NCI-H82 treated with DMSO at 0.1 percent for 48 hours (cell line): ENCODE results near the gene MOCOS.
"Not testable (repeated sequence)": the region's sequence is repeated elsewhere in the genome, so short reads cannot be mapped to it uniquely, and the experiment has no call there.

ENCODE experiments used
- DNase-seq: peaks from one replicate; lab custom pipeline; 2025; ENCODE audit not compliant: unreplicated experiment; lab: John Stamatoyannopoulos, UW

MOCOS gene, protein sequence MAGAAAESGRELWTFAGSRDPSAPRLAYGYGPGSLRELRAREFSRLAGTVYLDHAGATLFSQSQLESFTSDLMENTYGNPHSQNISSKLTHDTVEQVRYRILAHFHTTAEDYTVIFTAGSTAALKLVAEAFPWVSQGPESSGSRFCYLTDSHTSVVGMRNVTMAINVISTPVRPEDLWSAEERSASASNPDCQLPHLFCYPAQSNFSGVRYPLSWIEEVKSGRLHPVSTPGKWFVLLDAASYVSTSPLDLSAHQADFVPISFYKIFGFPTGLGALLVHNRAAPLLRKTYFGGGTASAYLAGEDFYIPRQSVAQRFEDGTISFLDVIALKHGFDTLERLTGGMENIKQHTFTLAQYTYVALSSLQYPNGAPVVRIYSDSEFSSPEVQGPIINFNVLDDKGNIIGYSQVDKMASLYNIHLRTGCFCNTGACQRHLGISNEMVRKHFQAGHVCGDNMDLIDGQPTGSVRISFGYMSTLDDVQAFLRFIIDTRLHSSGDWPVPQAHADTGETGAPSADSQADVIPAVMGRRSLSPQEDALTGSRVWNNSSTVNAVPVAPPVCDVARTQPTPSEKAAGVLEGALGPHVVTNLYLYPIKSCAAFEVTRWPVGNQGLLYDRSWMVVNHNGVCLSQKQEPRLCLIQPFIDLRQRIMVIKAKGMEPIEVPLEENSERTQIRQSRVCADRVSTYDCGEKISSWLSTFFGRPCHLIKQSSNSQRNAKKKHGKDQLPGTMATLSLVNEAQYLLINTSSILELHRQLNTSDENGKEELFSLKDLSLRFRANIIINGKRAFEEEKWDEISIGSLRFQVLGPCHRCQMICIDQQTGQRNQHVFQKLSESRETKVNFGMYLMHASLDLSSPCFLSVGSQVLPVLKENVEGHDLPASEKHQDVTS

DNA sequence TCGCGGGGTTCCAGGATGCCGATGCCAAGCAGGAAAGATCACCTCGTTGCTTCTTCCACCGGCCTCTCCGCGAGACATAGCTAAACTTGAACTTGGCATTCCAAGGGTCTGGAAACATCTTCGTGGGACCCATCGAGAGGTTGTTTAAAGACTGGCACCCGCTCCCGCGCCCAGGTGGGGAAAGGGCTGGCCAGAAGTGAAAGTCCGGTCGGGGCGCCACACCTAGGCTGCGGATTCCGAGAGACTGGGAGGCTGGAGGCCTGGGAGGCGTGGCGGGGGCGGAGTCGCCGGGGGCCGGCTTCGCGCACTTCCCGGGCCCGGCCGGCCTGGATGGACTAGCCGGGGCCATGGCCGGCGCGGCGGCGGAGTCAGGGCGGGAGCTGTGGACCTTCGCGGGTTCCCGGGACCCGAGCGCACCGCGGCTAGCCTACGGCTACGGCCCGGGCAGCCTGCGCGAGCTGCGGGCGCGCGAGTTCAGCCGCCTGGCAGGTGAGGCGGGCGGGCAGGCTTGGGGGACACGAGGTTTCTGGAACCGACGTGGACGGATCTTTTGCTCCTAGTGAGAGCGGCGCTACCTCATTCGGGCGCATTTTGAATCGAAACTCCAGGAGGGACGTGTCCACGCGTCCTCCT, at the start of gene MOCOS:
MOCOS (plus strand) TSS at position 305 of the 633 bp plus-strand sequence; CDS start at position 348, 43 bp downstream.
- no peak for DNase-seq

DNA sequence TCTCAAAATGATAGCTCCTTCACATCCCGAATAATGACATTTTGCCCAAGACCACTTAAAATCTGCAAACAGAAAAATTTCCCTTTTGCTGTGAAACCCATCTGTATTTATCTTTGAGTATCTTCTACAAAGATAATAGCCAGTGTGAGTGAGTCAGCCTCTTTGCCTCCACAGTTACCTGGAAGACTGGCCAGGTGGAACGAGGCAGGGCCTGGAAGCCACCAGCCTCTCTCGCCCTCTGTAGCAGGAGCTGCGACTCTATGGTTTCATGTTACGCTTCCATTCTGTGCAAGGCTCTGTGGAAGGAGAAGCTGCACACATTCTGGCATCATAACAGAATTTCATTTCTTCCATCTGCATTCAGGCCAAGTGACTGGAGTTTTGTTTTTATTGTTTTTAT, 48.1 kb upstream of the MOCOS start:
- DNase-seq: no peak

DNA sequence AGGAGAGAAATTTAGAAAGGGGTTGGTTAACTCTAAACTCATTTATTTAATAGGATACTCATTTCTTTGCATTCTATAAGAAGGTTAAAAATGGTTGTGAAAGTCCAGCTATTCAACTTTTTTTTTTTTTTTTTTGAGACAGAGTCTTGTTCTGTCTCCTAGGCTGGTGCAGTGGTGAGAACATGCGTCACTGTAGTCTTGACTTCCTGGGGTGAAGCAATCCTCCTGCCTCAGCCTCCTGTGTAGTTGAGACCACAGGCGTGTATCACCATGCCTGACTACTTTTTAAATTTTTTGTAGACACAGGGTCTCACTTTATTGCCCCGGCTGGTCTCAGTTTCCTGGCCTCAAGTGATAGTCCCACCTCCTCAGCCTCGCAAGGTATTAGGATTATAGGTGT, 45.7 kb upstream of the MOCOS start:
- no peak for DNase-seq

DNA sequence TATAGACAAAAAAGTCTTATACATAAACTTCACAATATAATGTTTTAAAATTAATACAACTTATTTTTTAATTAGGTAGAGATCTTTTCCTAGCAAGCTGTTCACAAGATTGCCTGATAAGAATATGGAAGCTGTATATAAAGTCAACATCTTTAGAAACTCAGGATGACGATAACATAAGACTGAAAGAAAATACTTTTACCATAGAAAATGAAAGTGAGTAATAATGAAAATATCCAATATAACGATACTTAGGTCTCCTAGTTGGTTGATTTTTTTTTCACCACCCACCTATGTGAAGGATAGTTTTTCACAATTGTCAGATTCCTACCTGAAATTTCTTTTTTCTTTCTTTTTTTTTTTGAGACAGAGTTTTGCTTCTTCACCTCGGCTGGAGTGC, 44.5 kb upstream of the MOCOS start:
- no peak for DNase-seq

DNA sequence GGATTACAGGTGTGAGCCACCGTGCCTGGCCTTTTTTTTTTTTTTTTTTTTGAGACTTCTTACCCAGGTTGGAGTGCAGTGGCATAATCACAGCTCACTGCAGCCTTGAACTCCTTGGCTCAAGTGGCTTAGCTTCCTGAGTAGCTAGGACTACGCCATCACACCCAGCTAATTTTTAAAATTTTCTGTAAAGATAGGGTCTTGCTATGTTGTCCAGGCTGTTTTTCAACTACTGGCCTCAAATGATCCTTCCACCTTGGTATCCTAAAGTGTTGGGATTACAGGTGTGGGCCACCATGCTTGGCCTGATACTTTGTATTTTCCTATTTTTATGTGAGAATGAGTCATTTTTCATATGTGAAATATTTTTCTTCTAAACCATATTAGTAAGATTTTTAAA, 43.9 kb upstream of the MOCOS start:
- DNase-seq: no peak

DNA sequence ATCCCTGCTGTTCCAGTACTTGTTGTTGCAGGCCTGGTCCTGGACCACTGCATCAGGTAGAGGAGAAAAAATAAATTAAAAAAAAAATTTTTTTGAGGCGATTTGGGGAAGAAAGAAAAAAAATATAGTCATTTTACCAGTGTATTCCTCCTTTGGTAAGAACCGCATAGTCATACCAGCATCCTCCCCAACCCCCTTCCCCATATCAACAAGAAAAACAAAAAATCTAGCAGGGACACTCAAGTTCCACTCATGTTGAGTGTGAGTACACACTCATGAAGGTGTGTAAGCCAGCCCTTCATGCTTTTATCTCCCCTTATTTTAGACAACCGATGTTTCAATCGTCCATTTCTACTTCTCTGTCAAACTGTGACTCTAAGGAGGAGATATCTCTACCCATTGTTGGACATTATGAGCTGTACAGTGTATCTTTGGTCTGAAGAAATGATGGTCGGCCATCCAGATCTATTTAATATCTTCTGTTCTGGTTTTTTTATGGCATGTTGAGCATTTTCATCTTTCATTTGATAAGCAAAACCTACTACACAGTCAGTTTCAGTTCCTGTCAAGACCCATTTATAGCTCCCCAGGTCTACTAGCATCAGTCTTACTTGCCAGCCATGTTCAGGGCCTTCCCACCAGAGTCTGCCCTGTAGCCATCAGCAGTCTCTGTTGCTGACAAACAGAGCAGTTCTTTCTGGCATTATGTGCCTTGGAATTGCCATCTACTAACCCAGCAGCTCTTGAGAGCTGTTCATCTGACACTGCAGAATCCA, 37.6 kb upstream of the MOCOS start:
- DNase-seq: no peak

DNA sequence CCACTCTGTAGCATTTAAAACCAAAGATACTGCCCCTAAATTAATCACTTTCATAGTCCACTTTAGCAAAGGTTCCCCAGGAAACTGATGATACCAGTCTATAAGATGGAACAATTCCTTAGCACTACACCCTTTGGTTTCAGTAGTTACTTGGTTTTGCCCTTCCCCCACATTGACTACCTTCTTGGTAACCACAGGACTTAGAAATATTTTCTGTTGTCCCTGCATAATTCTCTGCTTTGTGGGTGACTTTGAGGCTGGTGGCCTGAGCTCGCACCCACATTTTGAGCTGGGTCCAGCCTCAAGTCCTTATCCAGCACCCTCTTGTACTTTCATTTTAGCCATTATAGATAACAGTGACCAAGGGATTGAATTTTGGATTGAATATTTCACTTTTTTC, 34.5 kb upstream of the MOCOS start:
- no peak for DNase-seq

DNA sequence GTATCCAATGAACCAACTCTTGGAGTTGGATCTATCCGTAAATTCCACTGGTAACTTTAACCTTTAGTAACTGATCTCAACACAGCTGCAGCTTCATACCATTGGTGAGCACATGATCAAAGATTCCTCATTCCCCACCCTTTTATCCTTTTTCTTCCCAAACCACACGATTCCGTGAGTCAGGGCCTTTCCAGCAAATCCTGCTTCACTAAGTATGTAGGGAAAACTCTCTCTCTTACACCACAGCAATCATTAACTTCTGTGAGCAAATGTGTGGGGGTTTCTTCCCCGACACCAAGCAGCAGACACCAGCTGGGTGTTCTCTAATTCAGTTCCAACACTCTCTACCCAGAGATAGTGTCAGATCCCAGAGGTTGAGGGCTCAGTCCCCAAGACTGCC, 34.1 kb upstream of the MOCOS start:
- DNase-seq: no peak

DNA sequence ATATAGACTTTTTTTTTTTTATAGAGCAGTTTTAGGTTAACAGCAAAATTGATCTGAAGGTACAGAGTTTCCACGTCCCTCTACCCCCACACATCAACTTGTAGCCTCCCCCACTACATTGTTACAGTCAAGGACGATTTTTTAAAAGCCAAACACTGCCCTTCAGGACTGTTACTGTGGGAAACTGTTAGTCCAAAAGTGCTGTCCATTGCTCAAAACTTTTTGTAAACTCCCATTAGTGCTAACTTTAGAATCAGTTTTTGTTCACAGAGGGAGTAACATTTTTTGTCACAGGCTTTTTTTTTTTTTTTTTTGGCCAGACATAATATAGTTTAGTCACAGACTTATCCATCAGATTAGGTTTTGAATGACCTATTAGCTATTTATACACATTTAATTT, 33.5 kb upstream of the MOCOS start:
- DNase-seq: no peak

DNA sequence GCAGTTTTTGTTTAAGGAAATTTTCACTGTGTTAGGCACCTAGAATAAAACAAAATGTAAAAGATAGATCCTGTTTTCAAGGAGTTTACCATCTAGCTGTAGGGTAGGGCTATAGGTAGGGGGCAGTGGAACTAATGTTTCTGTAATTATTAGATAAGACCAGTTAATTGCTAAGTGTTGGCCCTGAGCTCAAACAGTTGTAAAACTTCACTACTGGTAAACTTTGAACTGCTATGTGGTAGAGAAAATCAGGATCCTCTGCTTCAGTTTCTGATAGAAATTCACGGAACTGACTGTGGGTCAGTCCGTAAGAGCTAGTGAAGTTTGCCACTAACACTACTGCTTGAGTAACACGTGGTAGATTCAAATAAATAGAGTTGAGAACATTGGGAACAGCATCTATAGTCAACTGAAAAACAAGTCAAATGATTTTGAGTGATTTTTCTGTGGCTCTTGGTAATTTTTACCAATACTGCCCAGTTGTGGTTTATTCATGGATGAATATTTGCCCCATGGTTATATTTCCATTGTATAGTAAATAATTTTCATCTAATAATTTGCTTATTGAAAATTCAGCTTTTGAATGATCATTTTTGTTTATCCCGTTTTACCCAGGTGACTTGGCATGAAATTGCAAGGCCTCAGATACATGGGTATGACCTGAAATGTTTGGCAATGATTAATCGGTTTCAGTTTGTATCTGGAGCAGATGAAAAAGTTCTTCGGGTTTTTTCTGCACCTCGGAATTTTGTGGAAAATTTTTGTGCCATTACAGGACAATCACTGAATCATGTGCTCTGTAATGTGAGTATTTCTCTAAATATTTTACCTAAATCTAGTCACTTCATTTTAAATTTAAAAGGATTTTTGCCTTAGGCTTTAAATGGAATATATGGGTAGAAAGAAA, 31.2 kb upstream of the MOCOS start:
- DNase-seq: no peak

DNA sequence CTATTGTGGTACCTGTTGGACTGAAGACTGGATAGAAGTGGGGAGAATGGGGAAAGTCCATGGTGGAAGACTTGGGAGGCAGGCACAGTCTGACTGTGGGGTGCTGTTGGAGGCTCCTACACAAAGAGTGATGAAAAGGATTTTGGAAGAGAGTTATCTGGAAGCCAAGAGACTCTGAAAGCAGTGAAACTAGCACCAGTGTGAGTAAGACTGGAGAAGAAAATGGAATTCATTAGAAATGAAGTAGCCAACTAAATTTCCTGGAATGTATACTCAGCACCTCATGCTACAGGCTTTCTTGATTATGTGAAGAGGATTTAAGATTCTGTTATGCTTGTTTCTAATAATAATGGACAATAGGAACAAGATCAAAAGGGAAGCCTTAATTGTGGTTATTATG, 29.9 kb upstream of the MOCOS start:
- no peak for DNase-seq

DNA sequence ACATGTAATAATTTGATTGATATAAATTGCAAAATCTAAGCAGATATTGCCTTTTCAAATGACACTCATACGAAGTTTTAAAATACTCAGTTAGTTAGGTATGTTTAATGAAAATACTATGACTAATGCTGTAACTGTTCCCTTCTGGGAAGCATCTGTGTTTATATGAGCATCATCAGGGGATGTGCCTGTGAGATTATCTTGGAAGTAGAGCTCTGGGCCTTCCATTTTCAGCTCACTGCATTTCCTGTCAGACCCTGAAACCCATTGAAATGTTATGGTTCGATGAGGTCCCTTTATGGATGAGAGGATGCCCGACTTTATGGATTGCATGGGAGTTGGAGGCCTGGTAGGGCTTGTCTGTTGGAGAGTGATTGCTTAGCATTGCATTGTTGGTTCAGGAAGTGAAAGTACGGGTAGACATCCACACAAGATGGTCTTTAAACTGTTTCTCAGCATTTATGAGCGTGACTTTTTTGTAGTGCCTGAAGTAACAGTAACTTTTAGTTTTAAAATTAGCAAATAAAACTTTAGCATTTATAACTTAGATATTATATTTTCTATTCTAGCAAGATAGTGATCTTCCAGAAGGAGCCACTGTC, 28.9 kb upstream of the MOCOS start:
- DNase-seq: no peak

DNA sequence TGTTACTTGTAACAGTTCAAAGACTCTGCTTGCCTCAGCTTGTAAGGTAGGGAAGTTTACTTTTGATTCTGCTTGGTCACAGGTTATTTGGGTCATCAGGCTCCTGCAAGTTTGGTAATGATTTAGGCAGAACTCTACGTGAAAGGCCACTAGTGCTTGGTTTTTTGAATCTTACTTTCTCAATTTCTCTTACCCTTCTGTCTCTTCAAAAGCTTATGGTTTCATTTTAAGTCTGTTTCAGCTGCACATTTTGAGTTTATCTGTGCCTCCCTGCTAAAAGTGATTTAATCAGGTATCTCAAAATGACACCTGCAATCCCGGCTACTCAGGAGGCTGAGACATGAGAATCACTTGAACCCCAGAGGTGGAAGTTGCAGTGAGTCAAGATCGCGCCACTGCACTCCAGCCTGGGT, 26.3 kb upstream of the MOCOS start:
- no peak for DNase-seq

DNA sequence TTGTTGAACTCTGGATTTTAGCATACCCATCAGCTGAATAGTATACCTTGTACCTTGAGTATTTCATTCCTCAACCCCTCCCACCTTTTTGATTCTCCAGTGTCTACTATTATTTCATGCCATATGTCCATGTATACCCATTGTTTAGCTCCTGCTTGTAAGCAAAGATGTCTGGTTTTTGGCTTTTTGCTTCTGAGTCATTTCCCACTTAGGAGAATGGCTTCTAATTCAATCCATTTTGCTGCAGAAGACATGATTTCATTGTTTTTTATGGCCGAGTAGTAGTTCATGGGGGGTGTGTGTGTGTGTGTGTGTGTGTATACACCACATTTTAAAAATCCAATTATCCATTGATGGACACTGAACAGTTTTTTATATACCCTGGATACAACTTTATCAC, 24.3 kb upstream of the MOCOS start:
- DNase-seq: no peak

DNA sequence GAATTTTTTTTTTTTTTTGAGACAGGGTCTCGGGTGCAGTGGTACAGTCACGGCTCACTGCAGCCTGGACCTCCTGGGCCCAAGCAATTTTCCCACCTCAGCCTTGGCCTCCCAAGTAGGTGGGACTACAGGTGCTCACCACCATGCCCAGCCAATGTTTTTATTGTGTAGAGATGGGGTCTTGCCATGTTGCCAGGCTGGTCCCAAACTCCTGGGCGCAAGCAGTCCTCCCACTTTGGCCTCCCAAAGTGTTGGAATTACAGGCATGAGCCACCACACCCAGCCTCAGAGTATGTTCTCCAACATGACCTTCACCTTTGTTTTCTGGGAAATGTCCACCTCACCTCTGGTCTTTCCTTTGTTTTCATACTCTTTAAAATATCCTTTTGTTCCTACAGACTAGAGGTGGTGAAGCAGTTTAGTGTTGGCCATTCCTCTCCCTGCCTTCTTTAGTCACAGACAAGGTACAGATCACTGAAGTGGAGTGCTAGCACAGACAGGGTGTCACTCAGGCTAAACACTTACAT, 19.5 kb upstream of the MOCOS start:
- DNase-seq: no peak

DNA sequence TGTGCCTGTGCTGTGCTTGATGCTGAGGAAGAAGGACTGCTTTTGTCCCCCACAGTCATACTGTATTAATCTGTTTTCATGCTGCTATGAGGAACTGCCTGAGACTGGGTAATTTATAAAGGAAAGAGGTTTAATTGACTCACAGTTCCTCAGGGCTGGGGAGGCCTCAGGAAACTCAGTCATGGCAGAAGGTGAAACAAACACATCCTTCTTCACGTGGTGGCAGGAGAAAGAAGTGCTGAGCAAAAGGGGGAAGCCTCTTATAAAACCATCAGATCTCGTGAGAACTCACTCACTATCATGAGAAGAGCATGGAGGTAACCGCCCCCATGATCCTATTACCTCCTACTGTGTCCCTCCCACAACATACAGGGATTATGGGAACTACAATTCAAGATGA, 19.0 kb upstream of the MOCOS start:
- not testable (repeated sequence) for DNase-seq

DNA sequence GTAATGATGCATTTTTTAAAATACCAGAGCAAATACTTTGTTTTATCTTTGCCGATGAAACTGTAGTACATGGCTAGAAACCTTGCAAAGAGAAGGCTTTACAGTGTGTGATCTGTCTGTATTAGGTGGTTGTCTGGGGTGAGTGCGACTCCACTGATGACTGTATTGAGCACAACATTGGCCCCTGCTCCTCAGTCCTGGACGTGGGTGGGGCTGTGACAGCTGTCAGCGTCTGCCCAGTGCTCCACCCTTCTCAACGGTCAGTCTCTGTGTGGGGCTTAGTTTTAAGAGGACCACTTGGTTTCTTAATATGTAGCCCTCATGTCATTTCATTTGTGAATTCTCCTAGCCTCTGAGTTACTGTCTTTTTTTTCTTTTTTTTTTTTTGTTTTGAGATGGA, 17.4 kb upstream of the MOCOS start:
- no peak for DNase-seq

DNA sequence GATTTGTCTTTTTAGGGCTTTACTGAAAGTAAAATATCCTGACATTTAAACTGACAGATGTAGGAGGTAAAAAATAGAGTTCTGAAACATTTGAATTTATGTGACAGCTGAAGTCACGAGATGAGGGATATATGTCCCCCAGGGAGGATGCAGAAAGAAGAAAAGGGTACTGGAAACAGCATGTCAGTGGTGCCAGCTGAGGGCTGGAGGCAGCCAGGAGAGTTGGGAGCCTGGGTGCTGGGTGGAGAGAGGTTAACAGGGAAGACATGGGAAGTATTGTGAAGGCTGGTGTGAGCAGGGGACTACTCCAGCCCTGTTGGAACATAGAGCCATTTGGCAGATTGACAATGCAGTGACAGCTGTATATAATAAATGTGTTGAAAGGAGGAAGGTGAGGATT, 11.8 kb upstream of the MOCOS start:
- no peak for DNase-seq

DNA sequence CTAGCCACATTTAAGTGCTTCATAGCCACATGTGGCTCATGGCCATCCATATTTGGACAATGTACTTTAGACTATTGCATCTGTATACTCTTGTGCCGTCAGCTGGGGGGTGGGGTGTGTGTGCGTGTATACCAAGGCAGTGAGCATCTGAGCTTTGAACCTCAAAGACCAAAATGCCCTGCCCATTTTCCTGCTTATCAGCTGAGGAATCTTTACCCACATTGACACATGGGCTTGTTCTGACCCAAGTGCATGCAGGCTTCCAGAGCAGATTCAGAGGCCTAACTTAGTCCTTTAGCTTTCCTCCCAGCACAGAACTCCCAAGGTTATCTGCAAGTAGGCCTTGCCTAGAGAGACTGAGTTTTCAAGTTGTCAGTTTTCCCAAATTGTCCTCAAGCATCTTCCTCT, 11.1 kb upstream of the MOCOS start:
- DNase-seq: no peak
